ENCODE measurements around the gene NPY4R.
"Not testable (repeated sequence)": the region's sequence is repeated elsewhere in the genome, so short reads cannot be mapped to it uniquely, and the experiment has no call there.

The NPY4R gene, protein sequence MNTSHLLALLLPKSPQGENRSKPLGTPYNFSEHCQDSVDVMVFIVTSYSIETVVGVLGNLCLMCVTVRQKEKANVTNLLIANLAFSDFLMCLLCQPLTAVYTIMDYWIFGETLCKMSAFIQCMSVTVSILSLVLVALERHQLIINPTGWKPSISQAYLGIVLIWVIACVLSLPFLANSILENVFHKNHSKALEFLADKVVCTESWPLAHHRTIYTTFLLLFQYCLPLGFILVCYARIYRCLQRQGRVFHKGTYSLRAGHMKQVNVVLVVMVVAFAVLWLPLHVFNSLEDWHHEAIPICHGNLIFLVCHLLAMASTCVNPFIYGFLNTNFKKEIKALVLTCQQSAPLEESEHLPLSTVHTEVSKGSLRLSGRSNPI

DNA sequence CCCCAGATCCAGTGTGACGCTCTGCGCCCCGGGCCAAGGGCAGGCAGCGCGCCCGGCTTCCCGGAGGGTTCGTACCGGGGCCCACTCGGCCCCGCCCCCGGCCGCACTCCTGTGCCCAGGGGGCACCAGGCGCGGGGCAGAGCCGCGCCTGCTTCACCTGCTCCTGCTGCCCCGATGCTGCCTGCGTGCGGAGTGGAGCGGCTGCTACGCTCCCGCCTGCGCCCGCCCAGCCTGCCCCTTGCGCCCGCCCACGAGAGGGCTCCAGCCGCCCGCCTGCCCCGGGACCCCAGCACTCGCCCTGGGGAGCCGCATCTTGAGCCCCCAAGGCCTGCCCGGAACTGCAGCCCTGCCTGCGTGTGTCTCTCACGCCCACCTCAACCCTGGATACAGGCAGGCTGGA lies at the start of gene NPY4R:
Gene NPY4R, minus strand, starts transcription at position 194 of the 400 bp plus-strand sequence. CDS start 3,323 bp downstream, outside the sequence.
- in situ Hi-C loops (cut with MboI; ENCODE audit: low sequenced_read_pairs): not testable (repeated sequence)

DNA sequence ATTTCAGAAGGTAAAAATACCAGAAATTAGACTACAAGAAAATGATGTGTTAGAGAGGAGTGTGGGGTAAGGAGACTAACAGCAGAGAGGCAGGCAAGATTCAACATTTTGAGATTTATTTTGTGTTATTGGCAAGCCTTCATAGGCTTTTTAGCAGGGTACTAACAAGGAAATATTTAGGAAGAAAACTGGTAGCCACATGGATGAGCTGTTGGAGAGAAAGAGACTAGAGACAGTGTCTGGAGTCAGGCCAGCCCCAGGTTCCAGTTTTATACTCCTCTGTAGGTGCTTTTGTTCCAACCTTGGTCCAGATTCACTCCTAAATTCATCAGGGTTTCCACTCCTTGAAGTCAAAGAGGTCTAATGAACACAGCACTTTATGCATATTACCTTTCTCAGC lies 49.6 kb upstream of the NPY4R start:
- in situ Hi-C loops (cut with MboI; ENCODE audit: low sequenced_read_pairs): no loop called here

DNA sequence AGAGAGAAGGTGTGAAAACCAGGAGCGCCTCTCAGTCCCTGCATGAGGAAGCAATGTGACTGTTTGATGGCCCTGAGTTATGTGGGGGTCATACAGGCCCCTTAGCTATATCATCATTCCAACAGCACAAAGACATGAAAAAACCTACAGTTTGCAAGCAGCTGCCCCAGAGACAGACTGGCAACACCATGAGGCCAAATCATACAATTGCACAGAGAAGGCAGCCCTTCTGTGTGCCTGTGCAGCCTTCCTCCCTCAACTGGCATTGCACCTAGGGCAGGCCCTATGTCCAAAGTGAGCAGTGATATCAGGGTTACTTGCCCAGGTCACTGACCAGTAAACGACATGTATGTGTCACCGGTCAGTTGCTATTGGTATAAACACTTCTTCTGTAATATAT lies 49.1 kb upstream of the NPY4R start:
- in situ Hi-C loops (cut with MboI; ENCODE audit: low sequenced_read_pairs): no loop called here

DNA sequence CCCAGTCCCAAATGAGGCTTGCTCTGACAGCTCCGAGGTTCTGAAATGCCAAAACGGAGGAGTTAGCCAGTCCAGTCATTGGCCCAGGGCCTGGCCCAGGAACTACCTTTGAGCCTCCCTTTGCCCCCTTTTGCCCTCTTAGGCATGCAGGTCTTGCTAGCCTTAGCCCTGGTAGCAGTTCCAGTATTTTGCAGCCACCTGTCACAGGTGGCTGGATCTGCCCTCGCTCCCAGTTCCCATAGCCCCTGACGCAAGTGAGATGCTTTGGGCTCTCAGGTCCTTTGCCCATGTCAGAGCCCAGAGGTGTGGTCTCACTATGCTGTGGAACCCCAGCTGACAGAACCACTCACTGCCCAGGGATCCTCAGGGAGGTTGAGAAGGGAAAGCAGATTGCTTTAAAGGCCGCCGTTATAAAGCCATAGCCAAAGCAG lies 48.7 kb upstream of the NPY4R start:
- in situ Hi-C loops (cut with MboI; ENCODE audit: low sequenced_read_pairs): no loop called here

DNA sequence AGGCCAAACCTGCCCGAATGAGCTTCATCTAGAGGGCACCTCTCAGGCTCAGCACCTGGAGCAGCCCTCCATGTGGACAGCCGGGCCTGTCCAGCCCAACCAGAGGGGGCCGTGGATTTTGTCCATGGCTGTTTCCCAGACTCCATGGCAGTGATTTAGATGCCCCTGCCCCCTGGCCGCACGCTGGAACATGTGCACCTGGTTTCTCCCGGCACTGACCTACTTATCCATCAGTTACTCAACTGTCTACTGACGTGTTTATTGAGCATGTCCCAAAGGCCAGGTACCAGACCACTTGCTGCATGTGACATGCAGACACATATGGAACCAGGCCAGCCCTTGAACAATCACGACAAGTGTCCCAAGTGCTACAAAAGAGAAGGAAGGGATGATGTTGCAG lies 47.6 kb upstream of the NPY4R start:
- in situ Hi-C loops (cut with MboI; ENCODE audit: low sequenced_read_pairs): not testable (repeated sequence)

DNA sequence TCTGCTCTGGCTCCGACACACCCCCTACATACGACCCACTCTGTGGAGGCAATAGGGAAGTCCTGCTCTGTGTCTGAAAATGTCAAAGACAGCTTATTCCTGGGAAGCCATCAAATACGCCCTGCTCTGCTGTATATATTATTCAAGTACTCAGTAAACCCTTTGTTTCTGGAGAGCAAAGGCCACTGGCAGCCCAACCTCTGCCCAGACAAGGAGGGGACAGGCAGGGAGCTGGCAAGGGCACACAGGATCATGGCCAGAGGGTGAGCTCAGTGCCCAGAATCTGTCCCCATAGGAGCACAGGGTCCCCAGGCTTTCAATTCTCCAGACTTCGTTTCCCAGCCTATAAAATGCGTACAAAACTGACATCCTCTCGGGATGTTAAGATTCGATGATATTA lies 47.0 kb upstream of the NPY4R start:
- in situ Hi-C loops (cut with MboI; ENCODE audit: low sequenced_read_pairs): not testable (repeated sequence)

DNA sequence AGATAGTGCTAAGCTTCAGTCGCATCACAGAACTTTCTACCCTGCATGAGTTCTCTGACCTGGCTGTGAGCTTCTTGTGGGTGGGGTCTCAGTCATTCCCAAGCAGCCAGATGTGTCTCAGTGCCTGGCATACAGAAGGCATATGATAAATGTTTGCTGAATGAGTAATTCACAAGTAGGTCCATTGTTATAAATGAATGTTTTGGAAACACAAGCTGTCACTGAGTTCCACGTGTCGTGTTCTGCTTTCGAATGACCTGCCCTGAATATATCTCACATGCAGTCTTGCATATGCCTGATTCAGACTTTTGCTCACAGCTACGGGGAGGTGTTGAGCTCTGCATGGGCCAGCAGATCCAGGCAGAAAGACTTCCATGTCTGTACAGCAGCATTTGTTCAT lies 46.2 kb upstream of the NPY4R start:
- in situ Hi-C loops (cut with MboI; ENCODE audit: low sequenced_read_pairs): not testable (repeated sequence)

DNA sequence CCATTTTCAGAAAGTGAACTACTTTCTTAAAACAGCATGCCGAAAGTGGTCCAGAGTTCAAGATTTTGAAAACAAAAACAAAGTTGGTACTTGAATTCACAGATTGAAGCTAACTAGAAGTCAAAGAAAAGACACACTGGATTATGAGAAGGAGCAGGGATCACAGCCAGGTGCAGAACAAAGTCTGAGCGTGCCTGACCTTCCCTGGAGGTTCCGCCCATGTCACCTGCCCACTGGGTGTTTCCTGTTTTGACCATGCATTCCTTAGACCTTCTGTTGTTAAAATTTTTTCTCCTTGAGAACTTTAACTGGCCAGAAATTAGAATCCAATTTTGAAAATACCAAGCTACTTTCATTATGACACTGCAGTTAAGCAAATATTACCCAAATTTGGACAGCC lies 34.2 kb upstream of the NPY4R start:
- in situ Hi-C loops (cut with MboI; ENCODE audit: low sequenced_read_pairs): not testable (repeated sequence)

DNA sequence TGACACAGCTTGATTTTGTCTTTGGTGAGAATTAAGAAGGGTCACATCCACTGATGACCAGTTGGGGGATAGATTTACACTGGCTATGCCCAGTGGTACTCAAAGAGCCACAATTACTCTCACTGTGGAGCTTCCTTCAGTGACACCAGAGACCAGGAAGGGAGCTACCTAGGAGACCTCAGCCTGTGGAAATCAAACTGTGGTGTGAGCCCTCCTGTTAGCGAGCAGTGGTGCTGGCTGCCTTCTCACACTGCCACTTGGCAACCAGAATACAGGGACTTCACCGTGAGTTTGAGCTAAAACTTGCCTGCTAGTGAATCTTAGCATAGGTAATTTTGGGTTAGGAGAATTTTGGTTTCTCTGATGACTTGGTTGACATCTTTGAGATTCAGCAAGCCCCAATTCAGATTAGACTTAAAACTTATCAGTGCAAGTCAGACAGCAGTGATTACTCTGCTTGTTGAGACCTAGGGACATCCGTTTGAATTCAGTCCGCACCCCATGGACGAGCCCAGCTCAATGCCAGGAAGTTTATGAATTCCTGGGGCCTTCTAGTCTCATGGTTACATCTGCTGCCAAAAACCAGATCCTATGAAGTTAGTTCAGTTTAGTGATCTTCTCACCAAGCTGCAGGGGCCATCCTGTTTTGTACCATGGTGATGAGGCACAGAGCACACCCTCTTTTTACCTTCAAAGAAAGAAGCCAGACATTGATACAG lies 33.4 kb upstream of the NPY4R start:
- in situ Hi-C loops (cut with MboI; ENCODE audit: low sequenced_read_pairs): not testable (repeated sequence)

DNA sequence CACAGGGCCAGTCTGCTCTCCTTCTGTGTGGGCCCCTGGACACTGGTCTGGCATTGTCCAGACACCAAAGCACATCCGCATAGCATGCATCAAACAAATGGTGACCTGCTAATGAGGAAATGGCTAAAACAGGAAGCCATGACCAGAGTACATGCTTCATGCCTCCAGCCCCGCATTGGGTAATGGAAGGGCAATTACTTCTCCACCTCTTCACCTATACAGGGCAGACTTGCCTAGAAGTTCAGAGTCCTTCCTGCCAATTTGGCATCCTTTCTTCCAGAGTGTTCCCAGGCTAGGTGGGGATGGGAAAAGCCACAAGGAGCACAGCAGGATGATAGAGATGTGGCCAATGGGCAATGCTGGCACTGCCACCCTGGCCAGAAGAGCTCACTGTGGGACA lies 32.1 kb upstream of the NPY4R start:
- in situ Hi-C loops (cut with MboI; ENCODE audit: low sequenced_read_pairs): not testable (repeated sequence)

DNA sequence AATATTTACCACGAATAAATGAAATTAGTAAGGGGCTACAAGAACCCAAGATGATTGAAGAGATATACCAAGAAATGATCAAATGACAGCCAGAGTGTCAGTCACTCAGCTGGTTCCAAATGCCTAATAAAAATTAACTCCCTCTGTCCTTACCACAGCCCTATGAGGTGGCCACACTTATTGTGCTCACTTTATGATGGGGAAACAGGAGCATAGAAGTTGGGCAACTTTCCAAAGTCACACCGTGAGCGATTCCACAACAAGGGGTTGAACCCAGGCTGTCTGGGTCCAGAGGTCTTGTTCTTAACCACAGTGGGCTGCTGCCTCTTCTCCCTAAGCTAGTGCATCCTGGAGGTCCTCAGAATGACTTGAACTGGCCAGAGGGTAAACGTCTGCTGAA lies 31.6 kb upstream of the NPY4R start:
- in situ Hi-C loops (cut with MboI; ENCODE audit: low sequenced_read_pairs): not testable (repeated sequence)

DNA sequence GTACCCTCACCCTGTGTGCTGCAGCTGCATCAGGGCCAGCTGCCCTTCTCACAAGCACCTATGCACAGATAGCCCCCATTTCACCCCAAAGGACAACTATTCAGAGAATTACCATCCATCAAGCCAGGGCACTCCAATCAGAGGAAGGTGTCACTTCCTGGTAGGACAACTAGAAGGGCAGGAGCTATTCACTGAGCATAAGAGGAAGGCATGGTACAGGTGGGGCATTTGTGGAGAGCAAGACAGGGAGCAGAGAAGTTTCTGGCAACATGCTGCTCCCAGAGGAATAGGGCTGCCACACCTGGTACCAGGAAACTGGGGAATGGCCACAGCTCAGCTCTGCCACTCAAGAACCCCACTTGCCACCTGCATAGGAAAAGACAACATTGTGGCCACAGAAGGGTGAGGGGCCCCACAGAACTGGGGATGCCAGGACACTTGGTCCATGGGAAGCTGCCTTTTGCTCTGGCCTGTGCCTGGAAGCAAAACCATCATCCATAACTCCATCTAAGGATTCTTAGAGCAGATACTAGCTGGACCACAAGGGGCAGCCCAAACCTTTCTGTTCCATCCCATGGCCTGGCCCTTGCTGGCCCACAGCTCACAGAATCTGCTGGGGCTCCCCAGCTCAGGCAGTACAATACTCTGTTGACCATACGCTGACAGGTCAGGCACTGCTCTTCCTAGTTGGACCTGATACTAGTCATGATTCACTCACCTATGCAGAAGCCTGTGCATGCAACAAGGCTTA lies 25.8 kb upstream of the NPY4R start:
- in situ Hi-C loops (cut with MboI; ENCODE audit: low sequenced_read_pairs): not testable (repeated sequence)

DNA sequence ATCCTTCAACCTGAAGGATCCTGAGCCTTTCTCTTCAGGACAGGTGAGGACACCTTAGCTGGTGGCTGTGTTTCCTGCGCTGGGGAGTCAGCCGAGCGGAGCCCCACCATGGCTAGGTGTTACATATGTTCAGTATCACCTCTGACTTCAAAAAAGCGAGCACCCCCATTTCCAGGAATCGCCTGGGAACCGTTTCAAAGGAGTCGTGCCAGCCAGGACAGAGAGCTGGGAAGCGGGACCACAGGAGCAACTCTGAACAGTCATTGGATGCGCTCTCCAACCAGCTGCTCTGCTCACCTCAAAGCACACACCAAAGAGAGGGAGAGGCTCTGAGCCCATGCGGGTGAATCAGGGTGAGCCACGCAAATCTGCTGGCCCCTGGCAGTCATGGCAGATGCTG lies 24.5 kb upstream of the NPY4R start:
- in situ Hi-C loops (cut with MboI; ENCODE audit: low sequenced_read_pairs): not testable (repeated sequence)

DNA sequence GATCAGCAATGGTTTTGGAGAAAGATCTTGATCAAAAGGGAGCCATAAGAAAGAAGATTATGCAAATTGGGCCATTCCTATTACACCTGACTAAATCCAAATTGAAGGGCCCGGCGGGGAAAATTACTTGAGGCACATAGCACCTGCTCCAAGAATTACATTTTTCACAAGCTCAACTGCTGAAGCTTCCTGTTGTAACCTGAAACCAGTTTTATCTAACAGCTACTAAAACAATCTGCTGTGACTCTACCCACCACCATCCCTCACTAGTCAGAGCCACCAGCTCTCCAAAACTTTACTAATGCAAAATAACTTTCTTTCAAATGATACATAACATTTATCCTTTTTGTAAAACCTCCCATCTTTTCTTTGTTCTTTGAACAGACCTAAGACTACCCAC lies 20.7 kb upstream of the NPY4R start:
- in situ Hi-C loops (cut with MboI; ENCODE audit: low sequenced_read_pairs): not testable (repeated sequence)

DNA sequence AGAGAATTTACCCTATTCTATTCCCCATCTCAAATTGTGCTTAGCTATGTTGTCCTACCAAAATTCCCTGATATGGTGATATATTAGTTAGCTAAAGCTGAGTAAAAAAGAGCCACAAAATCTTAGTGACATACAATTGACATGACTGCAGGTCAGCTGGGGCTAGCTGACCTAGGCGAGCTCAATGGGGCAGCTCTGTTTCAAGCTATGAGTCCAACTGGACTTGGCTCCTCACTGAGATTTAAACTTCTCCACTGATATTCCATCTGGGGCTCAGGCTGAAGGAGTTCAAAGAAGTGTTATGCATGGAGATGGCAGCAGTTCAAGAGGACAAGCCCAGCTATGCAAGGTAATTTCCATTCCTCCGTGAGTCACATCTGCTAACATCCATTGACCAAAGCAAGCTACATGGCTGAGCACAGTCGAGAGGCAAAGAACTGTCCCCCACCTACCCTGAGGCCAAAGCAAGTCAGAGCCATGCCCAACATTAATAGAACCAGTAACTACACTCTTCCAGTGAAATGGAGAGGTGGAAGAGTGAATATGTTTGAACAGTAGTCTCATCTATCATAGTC lies 9.1 kb upstream of the NPY4R start:
- in situ Hi-C loops (cut with MboI; ENCODE audit: low sequenced_read_pairs): not testable (repeated sequence)

DNA sequence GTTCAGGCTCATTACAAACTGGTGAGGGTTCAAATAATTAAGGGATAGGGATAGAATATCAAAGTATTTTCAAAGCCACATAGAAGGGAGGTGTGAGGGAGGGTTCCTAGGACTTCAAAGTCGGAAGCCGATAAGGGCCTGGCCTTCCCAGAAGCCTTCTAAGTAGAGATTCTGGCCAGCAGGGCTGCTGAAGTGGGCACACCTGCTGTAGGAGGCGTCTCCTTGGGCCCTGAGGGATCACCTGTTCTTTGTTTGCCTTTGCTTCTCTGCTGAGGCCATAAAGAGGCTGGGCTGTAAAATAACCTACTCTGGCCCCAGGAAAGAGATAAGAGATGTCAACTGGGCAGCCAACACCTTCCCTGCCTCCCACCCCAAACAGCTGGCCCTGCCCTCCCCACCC lies 8.0 kb upstream of the NPY4R start:
- in situ Hi-C loops (cut with MboI; ENCODE audit: low sequenced_read_pairs): not testable (repeated sequence)

DNA sequence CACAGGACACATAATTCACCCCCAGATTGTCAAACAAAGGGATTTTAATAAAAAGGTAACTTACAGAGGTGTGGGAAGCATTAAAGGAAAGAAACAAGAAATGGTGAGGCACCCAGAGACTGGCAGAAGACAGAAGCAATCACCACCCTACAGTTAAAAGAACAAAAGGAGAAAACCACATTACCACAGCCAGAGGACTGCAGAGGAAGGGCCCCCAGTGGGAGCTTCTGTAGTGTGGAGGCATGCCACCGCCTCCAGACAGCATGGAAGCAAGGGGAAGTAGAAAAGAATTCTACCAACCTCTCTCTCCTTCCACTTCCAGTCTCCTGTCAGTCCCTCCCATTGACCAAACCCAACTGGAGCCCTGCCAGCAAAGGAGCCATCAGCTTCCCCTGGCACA lies 4.4 kb upstream of the NPY4R start:
- in situ Hi-C loops (cut with MboI; ENCODE audit: low sequenced_read_pairs): not testable (repeated sequence)

DNA sequence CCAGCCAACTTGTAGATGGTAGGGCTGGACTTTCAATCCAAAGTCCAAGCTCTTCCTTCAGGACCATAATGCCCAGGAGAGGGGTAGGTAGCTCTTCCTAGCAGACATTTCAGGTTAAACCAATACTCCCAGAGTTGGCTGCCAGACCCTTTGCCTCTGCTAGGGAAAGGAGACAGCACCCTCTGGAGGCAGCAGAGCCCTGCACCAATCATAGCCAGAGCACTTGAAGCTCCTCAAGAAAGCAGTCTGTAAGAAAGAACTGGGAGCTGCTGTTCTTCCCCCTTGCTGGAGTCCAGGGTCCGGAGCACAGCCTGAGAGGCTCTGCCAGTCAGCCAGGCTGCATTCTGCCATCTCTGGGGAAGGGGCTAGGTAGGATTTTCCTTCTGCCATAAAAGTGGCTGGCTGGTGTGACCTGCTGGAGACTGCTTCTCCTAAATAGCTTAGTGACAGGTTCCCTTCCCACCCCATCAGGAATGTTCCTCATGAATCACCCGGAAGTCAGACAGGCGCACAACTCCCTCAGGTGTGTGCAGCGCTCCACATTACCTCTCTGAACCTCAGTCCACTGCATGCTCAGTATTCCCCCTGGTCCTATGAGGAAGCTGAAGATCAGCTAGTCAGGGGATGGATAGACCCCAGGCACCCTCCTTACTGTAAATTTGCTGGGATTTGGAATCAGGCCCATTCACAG lies 2.5 kb upstream of the NPY4R start:
- in situ Hi-C loops (cut with MboI; ENCODE audit: low sequenced_read_pairs): not testable (repeated sequence)

DNA sequence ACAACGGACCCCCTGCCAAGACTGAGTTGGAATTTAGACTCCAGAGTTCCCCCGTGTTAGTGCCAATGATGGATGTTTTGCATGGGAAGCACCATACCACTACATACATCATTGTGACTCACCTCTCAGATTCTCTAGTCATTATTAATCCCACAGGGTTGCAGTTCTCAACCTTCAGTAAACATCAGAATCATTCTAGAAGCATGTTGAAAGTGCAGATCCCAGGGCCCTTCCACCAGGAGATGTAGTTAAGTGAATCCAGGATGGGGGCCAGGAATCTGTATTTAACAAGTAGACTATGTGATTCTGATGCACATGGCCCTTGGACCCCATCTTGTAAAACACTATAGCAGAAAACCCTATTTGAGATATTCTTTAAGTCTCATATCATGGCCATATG lies 2.1 kb downstream of the NPY4R start:
- in situ Hi-C loops (cut with MboI; ENCODE audit: low sequenced_read_pairs): not testable (repeated sequence)

DNA sequence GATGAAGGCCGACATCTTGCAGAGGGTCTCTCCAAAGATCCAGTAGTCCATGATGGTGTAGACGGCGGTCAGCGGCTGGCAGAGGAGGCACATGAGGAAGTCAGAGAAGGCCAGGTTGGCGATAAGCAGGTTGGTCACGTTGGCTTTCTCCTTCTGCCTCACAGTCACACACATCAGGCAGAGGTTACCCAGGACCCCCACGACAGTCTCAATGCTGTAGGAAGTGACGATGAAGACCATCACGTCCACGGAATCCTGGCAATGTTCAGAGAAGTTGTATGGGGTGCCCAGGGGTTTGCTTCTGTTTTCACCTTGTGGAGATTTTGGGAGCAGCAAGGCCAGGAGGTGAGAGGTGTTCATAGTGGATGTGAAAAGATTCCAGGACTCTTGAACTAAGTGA lies 3.5 kb downstream of the NPY4R start:
- in situ Hi-C loops (cut with MboI; ENCODE audit: low sequenced_read_pairs): not testable (repeated sequence)

DNA sequence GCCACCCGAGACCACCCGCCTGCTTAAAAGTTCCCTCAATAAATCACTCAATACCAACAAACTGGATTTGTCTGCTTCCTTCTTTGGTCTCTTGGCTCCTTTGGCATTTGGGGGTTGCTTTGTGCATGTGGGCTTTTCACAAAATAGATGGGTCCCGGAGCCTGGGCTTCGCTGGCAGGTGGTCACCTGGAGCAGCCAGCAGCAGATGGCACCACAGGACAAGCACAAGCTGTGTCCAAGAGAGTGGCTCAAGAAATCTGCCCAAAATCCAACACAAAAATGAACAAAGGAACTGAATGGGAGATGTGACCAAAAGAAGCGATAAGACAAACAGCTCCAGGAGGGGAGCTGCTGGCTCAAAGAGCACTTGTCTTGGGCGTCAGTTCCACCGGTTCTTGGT lies 6.2 kb downstream of the NPY4R start:
- in situ Hi-C loops (cut with MboI; ENCODE audit: low sequenced_read_pairs): not testable (repeated sequence)
